HUDEP-2 (cell line): ENCODE results near the gene RAB7B.

Source experiments
- DNase-seq, 76 experiments: peaks; one replicate each; lab custom pipeline; 2025; ENCODE audit not compliant: unreplicated experiment in 76 of 76; lab: John Stamatoyannopoulos, UW

RAB7B gene

DNA sequence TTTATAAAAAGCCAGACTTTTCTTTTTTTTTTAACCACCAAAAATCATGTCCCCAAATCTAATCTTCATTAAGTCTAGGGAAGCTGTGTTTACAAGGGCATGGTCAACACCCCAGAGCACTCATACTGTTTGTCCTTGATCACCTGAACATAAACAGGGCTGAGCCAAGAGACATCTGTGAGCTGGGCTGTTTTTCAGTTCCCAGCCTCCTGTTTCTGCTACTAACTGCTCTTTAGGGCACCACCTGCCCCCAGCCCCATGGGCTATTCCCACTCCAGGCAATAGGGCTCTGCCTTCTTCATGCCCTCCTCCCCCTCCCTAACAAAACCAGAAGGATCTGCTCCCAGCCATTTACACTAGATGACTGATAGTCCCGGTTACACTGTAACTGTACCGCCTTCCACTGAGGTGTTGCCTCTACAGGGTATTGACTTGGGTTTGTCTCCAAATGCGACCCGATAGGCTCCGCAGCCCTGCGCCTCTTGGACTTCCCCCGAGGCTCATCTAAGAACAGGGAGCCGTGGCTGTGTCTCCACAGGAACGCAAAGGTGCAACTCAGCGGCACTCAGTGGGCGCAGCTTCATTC lies 48.3 kb downstream of the RAB7B start:
- no peak for DNase-seq

DNA sequence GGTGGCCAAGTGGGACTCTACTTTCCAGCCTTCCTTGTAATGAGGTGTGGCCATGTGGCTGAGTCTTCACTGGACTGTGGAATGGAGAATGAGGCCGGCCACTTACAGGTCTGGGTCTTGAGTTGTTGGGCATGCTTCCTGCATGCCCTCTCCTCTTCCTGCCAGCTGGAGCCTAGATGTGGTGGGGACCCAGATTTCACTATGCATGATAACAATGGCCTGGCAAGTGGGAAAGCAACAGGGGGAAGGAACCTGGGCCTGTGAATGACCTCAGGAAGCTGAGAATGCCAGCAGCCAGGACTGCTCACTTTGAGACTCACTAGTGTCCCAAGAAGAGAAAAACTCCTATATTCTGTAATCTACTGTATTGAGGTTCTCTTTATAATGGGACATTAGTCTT lies 51.4 kb downstream of the RAB7B start:
- DNase-seq = no peak

DNA sequence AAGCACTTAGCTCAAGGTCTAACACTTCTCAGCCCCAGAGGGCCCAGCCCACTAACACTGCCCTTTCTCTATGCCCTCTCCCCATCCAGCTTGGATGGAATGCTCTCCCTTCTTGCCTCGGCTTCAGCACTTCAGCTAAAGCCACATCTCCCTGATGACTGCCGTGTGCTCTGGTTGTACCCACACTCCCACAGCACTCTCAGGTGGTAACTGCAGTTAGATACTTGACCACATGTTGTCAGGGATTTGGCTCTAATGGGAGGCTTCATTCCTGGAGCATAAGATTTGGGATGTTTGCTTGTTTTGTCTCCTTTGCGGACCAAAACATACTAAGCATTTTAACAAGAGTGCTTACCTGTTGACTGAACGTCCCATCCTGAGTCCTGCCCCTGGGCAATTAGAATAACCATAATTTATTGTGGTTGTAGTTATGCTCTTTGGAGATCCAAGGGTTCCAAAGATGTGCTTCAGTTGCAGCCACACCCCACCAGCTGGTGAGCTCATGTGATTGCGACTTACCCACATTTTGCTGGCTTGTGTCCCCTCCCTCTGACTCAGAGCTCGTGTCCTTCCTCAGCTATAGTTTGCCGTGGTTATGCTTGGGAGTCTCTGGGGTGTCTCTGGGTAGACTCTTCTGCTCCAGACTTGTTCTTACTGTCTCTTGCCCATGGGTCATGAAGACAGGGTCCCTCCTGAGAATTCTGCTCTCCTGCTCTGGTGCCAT lies 52.2 kb downstream of the RAB7B start:
- peak in 42 of 76 experiments; percentile 9 to 55 (median 24) for DNase-seq

DNA sequence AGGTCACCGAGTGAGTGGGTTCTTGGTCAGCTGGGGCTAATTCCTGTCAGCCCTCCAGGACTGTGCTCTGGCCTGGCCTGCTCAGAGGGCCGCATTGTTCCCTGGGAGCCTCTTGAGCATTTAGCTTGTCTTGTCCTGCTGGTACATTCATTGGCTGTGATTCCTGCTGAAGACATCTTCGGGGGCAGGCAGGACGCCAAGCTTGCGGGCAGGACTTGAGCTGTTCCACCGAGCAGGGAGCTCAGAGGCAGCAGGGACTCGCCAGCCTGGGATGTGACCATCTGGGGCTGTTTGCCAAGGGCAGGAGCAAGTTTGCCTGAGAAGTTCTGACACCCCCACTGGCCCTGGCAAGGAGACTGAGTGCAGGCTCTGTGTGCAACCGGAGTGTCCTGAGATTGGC lies 52.9 kb downstream of the RAB7B start:
- peak in 2 of 76 experiments; percentile 3 to 17 for DNase-seq

DNA sequence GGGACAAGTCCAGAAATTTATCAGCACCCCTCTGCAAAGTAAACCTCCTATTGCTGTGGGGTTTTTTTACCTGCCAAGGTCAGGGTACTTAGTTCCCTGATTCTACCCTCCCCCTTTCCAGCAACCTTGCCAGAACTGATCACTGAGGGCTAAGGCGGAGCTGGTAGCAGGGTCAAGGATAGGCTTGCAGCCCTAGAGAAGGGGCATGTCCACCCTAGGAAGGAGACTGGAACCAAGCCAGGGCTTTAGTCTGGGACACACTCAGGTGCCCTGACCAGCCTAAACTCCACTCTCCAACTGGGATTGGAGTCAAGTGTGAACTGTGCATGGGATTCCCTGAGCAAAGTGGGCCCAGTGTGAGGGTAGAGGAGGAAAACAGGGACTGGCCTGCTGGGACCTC lies 53.4 kb downstream of the RAB7B start:
- DNase-seq = no peak

DNA sequence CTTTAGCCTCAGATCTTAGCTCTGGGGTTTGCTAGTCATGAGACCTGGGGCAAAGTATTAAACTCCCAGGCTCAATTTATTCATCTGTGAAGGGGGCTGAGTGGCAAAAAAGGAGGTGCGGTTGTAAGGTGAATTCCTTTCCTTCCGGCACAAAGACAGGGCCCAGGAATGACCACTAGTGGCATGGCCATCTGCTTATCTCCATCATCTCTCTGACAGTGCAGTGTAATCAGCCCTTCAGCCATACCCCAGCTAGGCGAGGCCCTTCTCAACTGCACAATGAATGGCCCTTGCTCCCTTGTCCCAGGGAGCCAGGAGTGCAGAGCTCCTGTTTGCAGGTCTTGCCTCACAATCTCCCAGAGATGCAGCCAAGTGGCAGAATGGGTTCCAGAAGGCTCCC lies 54.3 kb downstream of the RAB7B start:
- no peak for DNase-seq

DNA sequence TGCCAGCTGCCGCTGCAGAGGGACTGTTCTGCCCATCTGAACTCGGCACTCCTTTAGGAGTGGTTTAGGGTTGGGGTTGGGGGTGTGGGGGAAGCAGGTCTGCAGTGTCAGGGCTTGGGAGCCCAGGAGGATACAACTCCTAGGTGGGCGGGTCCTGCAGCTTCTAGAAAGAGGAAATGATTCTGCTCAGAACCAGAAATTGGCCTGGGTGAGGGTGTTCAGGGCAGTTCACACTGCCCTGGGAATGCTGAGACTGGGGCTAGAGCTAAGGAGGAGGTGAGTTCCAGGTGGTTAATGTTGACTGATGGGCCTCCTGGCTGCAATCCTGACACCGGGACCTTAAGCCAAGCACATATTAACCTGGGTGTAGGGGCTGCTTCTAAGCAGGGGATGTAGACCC lies 55.2 kb downstream of the RAB7B start:
- DNase-seq = no peak

DNA sequence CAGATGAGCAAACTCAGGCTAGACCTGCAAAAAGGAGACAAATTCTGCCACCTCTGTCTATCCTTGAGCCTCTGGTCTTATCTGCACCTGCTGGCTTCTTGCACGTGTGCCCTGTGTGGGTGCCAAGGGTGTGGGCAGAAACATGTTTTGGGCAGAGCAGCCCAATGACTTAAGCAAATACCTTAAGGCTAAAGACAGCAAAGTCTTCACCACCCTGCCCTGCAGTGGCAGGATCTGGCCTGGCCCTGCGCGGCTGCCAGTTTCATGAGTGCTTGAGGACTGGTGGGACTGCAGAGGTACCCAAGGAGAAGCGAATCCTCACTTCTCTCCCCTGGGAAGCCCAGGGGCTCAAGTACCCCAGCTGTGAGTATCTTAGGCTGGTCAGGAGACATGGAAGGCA lies 56.2 kb downstream of the RAB7B start:
- DNase-seq = peak in 30 of 76 experiments; percentile 4 to 45 (median 18)

DNA sequence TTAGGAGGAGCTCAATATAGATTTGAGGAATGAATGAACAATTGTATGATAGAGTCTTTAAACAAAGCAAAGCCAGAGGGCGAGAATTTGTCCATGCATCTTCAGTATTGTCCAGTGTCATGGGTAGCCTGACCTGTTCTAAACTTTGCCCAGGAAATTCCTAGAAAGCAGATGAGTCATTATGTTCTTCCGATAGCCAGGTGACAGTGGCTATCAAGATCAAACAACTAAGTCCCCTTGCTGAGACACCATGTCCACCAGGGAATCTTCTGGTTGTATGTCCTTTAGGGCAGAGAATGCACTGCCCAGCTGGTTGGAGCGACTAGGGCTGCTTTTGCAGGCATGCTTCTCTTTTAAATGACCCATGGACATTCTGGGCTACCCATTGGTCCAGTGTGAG lies 58.1 kb downstream of the RAB7B start:
- DNase-seq = no peak

DNA sequence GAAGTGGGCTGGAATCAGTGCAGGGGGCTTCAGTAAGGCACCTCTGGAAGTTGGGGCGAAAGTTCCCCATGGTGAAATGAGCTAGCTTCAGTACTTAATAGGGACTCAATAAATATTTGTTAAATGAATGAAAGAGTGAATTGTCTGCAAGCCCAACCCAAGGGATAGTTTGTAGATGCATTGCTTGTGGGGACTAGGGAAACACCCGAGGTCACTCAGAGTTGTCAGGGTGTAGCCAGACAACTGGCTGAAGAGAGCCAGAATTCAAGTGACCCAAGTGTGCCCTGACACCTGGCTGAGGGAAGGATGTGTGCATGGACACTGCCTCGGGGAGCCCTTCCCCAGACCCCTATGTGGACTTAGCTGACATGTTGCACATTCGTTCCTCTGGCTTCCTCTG lies 58.7 kb downstream of the RAB7B start:
- no peak for DNase-seq

DNA sequence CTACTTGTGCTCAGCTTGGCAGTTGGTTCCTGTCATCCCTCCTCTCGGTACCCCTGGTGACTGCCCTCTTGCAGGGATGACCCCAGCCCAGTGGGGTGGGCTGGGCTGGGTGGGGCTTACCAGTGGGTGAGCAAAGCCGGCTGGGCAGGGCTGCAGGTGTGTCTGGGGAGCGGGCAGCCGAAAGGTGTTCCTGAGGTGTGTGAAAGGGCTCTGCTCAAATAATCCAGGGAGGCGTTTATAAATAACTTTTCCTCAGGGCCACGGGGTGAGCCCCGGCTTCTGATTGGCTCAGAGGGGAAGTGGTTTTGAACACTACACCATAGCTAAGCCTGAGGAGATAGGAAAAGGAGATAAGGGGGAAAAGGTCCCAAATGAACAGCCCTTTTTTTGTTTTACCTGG lies 60.0 kb downstream of the RAB7B start, which contains the start of gene SLC26A9:
Gene SLC26A9, minus strand, starts transcription at position 212 of the 400 bp plus-strand sequence. CDS start 7,636 bp downstream, outside the sequence.
- DNase-seq = no peak

DNA sequence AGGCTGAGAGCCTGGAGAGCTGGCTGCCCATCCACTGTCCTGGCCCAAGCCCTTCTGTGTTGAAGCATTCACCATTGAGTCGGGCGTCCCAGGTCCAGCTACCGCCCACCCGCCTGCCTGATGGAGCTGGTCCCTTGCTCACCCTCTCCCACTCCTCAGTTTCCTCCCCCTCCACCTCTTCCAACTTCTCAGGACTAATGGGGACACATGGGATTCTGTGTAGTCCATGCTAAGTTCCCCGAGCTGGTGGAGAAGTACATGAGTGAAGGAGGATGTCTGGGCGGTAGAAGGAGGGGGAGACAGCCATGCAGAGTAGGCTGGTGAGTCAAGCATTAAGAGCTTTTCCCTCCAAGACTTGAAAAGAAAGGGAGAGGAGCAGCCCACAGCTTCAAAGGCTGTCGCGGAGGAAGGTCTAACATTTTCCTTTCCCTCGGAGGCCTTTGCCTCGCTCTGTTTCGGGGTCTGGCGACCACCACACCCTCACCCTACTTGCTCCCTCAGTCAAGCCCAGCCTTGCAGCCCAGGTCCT lies 60.5 kb downstream of the RAB7B start:
- DNase-seq = no peak

DNA sequence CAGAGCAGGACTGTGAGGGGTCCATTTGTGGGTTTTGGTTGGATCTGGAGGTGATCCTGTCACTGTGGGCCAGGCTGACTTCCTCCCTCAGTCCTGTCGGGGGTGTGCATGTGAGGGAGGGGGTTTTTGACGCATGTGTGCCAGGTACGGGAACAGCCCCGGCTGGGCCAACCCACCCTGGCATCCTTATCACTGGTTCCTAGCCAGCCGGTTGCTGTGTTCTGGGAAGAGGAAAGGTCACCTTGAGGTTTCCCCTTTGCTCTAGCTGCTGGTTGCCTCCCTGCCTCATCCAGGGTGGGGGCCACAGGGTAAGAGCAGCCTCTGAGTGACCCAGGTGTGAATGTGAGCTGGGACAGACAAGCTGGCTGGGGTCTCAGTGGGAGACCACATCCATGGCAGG lies 62.5 kb downstream of the RAB7B start:
- no peak for DNase-seq

DNA sequence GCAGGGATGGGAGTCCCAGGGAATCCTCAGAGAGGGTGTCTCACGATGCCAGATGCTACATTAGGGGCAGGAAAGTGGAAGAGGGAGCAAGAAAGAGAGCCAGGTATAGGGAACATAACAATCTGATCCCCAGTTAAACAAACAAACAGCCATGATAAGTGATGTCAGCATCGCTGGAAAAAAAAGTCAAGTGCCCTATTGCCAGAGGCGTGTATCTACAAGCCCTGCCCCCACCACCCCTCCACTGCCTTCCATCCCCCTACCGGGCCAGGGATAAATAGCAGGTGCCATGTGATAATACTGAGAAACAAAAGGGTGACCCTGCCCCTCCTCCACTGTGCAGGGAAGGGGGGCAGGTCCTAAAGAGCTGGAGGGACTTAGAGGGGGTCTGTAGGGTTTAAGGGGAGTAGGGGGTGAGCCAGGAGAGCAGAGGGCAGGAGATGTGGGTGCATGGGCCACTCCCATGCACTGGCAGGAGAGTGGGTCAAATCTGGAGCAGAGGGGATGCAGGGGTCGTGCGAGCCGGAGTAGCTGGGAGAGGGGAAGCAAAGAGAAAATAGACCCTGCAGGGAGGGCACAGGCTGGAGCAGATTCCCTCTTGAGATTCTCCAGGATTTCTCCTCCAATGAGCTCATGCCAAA lies 63.4 kb downstream of the RAB7B start:
- peak in 31 of 76 experiments; percentile 3 to 52 (median 22) for DNase-seq

DNA sequence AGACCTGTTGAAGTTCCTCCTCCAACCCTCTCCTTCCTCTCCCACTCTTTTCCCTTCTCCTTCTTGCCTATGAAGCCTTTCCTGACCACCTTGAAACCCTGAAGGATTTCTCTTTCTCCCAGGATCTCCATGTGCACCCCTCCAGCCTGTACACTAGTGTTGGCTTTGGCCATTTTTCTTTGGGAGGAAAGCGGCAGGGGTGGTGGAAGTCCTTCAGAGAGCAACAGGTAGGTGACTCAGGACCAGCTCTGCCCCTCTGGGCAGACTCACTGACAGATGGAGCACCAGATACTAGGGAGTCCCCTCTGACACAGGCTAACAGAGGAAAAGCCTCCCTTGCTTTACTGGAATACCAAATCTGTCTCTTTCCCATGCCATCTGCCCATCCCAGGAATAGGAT lies 64.5 kb downstream of the RAB7B start:
- no peak for DNase-seq

DNA sequence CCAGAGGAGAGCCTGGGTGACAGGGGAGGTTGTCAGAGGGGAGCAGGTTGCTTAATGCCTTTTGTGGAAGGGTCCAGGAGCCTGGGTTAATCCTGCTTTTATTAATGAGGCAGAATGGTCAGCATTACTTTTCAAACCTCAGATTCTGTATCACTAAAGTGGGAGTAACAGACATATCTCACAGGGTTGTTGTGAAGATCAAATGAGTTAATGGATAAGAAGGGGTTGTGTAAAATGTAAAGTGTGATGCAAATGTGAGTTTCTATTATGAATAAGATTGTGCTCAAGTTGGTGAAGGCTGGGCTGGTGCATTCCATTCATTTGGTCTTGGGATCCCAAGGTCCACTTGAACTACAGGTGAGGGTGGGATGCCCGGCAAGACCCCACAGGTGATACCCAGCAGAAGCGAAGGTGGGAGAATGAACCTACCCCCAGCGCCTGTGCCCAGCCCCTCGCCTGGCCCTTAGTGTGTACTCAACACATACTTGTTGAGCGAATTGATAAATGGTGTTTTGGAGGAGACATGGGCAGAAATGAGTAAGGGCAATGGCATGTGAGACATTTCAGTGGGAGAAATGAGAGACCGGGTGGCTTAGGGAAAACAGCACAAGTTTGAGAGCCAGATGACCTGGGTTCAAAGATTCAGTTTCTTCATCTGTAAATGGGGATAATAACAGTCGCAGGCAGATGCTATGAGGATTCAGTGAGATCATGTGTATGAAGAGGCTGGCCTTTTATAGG lies 66.2 kb downstream of the RAB7B start:
- DNase-seq = no peak

DNA sequence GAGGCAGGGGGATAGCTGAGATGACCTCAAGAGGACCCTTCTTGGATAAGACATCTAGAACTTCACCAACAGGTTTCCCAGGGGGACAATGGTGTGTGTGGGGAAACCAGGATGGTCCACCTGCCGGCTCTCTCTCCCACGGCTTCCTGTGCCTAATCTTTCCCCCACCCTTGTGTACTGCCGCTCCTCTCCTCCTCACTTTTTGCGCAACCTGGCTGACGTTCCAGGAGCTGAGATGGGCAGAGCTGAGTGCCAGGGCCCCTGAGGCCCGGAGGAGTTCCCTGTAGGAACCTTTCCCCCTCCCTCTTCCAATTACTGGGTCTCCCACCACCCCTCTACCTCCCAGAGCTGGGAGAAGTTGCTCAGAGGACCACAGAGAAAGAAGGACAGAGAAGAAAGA lies 66.9 kb downstream of the RAB7B start:
- no peak for DNase-seq

DNA sequence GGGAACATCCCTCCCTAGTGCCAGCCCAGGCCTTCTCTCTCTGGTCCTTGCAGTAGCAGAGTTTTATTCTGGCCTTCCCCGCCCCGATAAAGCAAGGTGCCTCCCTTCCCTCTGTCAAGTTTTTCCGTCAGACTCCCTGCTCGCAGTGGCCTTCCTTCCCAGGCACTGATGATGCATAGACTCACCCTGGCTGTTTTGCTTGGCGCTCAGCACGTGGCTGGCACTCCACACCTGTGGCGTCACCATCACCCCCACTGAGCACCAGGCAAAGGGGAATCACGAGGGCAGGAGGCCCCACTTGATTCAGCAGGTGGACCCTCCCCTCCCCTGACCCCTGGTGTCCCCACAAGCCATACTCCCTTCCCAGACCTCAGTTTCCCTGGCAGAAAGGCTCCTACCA lies 67.3 kb downstream of the RAB7B start:
- DNase-seq = no peak

DNA sequence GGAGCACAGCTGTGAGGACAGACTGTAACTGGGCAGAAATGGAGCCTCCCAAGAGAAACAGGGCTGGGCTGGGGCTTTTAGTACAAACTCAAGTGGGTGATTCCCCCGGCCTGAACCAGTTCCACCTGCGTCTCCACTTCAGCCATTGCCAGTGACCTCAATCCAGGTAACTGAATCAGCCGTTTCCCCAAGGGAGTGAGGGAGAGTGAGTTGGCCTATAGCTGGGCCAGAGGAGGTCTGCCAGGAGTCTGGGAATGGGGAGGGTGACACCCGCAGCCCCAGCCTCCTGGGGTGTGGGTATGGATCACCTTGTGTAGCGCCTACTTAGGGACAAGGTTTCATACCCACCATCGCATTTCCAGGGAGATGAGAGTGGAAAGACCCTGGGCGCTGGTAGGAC lies 68.4 kb downstream of the RAB7B start:
- DNase-seq = no peak

DNA sequence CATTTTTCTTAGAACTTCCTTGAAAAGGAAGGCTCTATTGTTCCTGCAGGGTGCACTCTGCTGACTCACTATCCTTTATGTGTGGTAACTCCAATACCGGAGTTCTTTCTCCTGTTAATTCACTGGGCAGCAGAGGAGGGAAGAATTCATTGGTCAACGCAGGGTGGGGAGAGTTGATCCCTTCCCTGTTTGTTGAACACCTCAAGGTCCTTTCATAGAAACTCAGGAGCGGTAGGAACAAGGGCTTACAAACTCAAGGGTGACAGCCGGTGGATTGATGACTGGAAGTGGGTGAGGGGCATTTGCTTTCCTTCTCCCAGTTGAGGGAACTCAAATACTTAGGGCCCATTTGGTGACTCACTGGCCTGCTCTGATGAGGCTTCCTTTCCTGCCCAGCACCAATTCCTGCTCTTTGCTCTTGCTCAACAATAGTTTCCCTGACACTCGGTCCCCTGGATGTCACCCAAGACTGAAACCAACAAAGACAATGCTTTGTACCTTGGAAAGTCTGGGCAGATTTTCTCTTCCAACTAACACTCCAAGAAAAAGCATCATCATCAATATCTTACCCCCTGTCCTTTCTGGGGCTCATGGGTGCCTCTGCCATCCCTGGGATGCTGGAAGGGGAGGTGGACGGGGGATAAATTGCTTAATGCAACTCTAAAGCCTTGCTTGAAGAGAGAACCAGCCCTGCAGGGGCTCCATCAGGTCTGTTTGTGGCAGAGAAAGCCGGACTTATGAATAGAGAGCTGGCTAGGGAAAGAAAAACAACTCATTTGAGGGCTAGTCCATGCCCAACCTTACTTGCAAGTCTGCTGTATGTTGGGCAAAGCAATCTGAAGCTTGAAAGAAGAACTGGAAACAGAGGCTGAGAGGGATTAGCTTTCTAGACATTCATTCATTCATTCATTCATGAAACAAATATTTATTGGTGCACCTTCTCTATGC lies 69.2 kb downstream of the RAB7B start:
- DNase-seq = no peak
